Smooth muscle cell (in vitro differentiated cells): Measurements from ENCODE around the gene SCYL1. TPM values are rescaled to one million over a fixed set of nuclear protein-coding genes. Genes with fewer than 3 reads are reported as not detected.
A peak's percentile ranks its signal among the peaks of the same experiment; 100 is the strongest.

Experiments
- DNase-seq: peaks from one replicate; lab custom pipeline; 2025; ENCODE audit not compliant: unreplicated experiment; lab: John Stamatoyannopoulos, UW
- H2AFZ ChIP-seq: fragments of 200-600 bp; sonication (generic); 2 replicates; pipeline ENCODE4 v1.6.0; 2016; ENCODE audit warnings: antibody characterized with exemption, low read depth, mild to moderate bottlenecking
- H3F3A ChIP-seq: fragments of 200-600 bp; sonication (generic); 2 replicates; pipeline ENCODE4 v1.6.0; 2017; ENCODE audit warnings: antibody characterized with exemption, low read depth
- H3K27ac ChIP-seq: fragments of 200-600 bp; sonication (generic); 2 replicates; pipeline ENCODE4 v1.5.1; 2016; ENCODE audit warnings: low read depth, mild to moderate bottlenecking
- H3K27me3 ChIP-seq: fragments of 200-600 bp; sonication (generic); 2 replicates; pipeline ENCODE4 v1.6.1; 2016; ENCODE audit warnings: low read depth, mild to moderate bottlenecking
- H3K36me3 ChIP-seq: fragments of 200-600 bp; sonication (generic); 2 replicates; pipeline ENCODE4 v1.5.1; 2016; ENCODE audit warnings: low read depth
- H3K4me1 ChIP-seq: fragments of 200-600 bp; sonication (generic); 2 replicates; pipeline ENCODE4 v1.5.1; 2016; ENCODE audit warnings: low read depth
- H3K4me2 ChIP-seq: fragments of 200-600 bp; sonication (generic); 2 replicates; pipeline ENCODE4 v1.6.0; 2016; ENCODE audit warnings: mild to moderate bottlenecking
- H3K4me3 ChIP-seq: fragments of 200-600 bp; sonication (generic); 2 replicates; pipeline ENCODE4 v1.5.1; 2016; ENCODE audit warnings: mild to moderate bottlenecking
- H3K79me2 ChIP-seq: fragments of 200-600 bp; sonication (generic); 2 replicates; pipeline ENCODE4 v1.6.0; 2016; ENCODE audit warnings: low read depth, mild to moderate bottlenecking
- H3K9ac ChIP-seq: fragments of 200-600 bp; sonication (generic); 2 replicates; pipeline ENCODE4 v1.6.0; 2016; ENCODE audit warnings: low read depth
- H3K9me3 ChIP-seq: fragments of 200-600 bp; sonication (generic); replicated peaks from 2 replicates; pipeline ENCODE4 v1.5.1; 2016; ENCODE audit warnings: low read depth
- H4K20me1 ChIP-seq: fragments of 200-600 bp; sonication (generic); 2 replicates; pipeline ENCODE4 v1.6.0; 2016; ENCODE audit warnings: low read depth
- CTCF ChIP-seq: fragments of 200-600 bp; sonication (generic); IDR thresholded peaks from 2 replicates; pipeline ENCODE4 v1.5.1; 2017; ENCODE audit warnings: borderline replicate concordance, mild to moderate bottlenecking, antibody characterized with exemption; ENCODE audit not compliant: insufficient read depth, poor library complexity, severe bottlenecking
- WGBS: methylation state at CpG from one replicate; pipeline ENCODE4 v1.1.7; 2016; ENCODE audit warnings: low lambda C conversion rate; 5-methylcytosine and 5-hydroxymethylcytosine counted together
- polyA plus RNA-seq: library from polyadenylated mRNA; unstranded; fragments of >200 nt; fragmentation: Nextera tagmentation; extraction: Ambion mirVana; gene quantifications from 2 replicates; pipeline ENCODE4 v1.2.1, GENCODE V29; 2016
- total RNA-seq: library from RNA; depleted of rRNA; stranded (reverse); fragments of >200 nt; gene quantifications from 2 replicates; pipeline ENCODE4 v1.2.3, GENCODE V29; 2014

Gene SCYL1
- total and polyA plus RNA-seq, 2 experiments from 2014 or later: 66.6 to 123 TPM

- Histone ChIP-seq H3K27ac (peak overlapping the region; percentile 98), H3K4me2 (peak overlapping the region; percentile 94), H3K36me3 (peaks cover 17% of the 10 kb centered on the region), H2AFZ (no peak overlapping the region), H3K9ac (peak overlapping the region; percentile 100), H3K79me2 (peaks cover 62% of the 10 kb centered on the region), H3K4me1 (peaks cover 31% of the 10 kb centered on the region), H3K9me3 (no peaks in the 10 kb centered on the region), H3K27me3 (no peaks in the 10 kb centered on the region), H3K4me3 (peak overlapping the region; percentile 80), H4K20me1 (peaks cover 34% of the 10 kb centered on the region), H3F3A (peaks cover 57% of the 10 kb centered on the region)
- TF ChIP-seq CTCF: no peak
- DNase-seq: peak; percentile 97
- 2% methylated on average over 36 of the region's 61 CpGs for WGBS
These were observed 27.5 kb upstream of the SCYL1 start for GRCh38 chr11:65497141-65498041.

GRCh38 chr11:65498042-65498726 is 26.7 kb upstream of the SCYL1 start:
- Histone ChIP-seq H3K9me3 (no peaks in the 10 kb centered on the region), H2AFZ (no peak overlapping the region), H3K4me3 (peak overlapping the region; percentile 80), H3K36me3 (peaks cover 25% of the 10 kb centered on the region), H3F3A (peaks cover 57% of the 10 kb centered on the region), H3K79me2 (peaks cover 70% of the 10 kb centered on the region), H3K4me1 (peaks cover 23% of the 10 kb centered on the region), H3K4me2 (peak overlapping the region; percentile 94), H3K9ac (peak overlapping the region; percentile 100), H3K27me3 (no peaks in the 10 kb centered on the region), H4K20me1 (peaks cover 42% of the 10 kb centered on the region), H3K27ac (peak overlapping the region; percentile 97)
- 2% methylated on average over 24 of the region's 24 CpGs for WGBS
- DNase-seq: no peak
- no peak for TF ChIP-seq CTCF

- no peak for DNase-seq
- peak overlapping the region; percentile 94 for H3K4me2 ChIP-seq
- TF ChIP-seq CTCF: no peak
- peaks cover 18% of the 10 kb centered on the region for H3K4me1 ChIP-seq
- H3F3A ChIP-seq: peaks cover 57% of the 10 kb centered on the region
- H3K36me3 ChIP-seq: peaks cover 29% of the 10 kb centered on the region
- H3K4me3 ChIP-seq: peak overlapping the region; percentile 80
- no peaks in the 10 kb centered on the region for H3K9me3 ChIP-seq
- H3K9ac ChIP-seq: peak overlapping the region; percentile 100
- peaks cover 47% of the 10 kb centered on the region for H4K20me1 ChIP-seq
- WGBS: under 1% methylated on average over 6 of the region's 6 CpGs
- peaks cover 75% of the 10 kb centered on the region for H3K79me2 ChIP-seq
- H2AFZ ChIP-seq: no peak overlapping the region
- peak overlapping the region; percentile 97 for H3K27ac ChIP-seq
- no peaks in the 10 kb centered on the region for H3K27me3 ChIP-seq
These were observed 26.2 kb upstream of the SCYL1 start for GRCh38 chr11:65498727-65498976.
